K562 treated with DMSO at 1 percent for 48 hours (cell line): Measurements from ENCODE around the gene ATP6V1C2. TPM values are rescaled to one million over a fixed set of nuclear protein-coding genes. Genes with fewer than 3 reads are reported as not detected.

Experiments
- total RNA-seq: library from RNA; unstranded; fragments of 300-600 nt; gene quantifications from 2 replicates; pipeline ENCODE4 v1.2.3, GENCODE V29; 2022; ENCODE audit warnings: low replicate concordance; ENCODE audit errors: extremely low read depth

Gene ATP6V1C2, protein sequence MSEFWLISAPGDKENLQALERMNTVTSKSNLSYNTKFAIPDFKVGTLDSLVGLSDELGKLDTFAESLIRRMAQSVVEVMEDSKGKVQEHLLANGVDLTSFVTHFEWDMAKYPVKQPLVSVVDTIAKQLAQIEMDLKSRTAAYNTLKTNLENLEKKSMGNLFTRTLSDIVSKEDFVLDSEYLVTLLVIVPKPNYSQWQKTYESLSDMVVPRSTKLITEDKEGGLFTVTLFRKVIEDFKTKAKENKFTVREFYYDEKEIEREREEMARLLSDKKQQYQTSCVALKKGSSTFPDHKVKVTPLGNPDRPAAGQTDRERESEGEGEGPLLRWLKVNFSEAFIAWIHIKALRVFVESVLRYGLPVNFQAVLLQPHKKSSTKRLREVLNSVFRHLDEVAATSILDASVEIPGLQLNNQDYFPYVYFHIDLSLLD
- total RNA-seq: not detected in 2 replicates

GRCh38 chr2:10721396-10722251 lies at the start of gene ATP6V1C2:
Gene ATP6V1C2, plus strand, starts transcription at chr2:10721630. Its CDS starts 1,220 bp downstream, at chr2:10722850.

DNA sequence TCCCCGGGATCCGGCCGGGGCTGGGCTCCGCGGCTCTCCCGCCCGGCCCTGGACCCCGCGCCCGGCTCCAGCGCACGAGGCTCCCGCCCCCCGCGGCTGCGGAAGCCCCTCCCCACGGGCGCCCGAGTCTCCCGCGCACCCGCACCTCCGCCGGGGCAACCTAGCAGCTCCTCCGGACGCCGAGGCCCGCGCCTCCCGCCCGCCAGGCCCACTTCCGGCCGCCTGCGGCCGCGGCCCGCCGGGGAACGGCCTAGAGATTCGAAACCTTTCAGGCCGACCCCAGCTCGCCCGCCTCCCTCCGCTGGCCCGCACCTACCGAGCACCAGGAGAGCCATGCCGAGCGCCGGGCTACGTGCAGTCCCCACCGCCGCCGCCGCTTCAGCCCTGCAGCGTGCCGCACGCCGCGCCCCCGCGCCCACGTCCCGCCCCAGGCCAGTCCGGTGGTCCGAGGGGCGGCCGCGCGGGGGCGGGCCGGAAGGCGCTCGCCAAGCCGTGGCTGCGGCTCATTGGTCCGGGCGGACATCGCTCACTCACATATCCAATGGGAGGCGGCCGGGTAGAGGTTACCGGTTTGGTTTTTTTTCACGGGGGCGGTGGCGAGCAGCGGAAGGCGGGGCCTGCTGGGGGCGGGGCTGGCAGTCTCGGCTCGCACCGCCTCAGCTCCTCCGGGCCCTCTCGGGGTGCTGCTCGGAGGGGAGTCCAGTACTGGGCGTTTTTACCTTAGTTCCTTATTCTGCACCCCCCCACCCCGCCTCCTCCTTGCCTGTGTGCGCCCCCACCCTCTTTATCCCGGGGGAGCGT lies 91.1 kb downstream of the ATP6V1C2 start, which contains the start of gene PDIA6:
Gene PDIA6 (minus strand): TSS at position 424 of the 801 bp plus-strand sequence. CDS start 89 bp downstream, at position 335.

Other genes starting within 250 kb of the ATP6V1C2 start
- gene NOL10, start 31.7 kb upstream of the ATP6V1C2 start, total RNA-seq: not detected in 2 replicates
- gene PDIA6, start 91.2 kb downstream of the ATP6V1C2 start, total RNA-seq: 222 TPM in 1 of 2 replicates, not detected in the other
- gene KCNF1, start 190.3 kb downstream of the ATP6V1C2 start, total RNA-seq: not detected in 2 replicates